ENCODE data around the gene ZC3H7B.
"Not testable (repeated sequence)": the region's sequence is repeated elsewhere in the genome, so short reads cannot be mapped to it uniquely, and the experiment has no call there.

ZC3H7B gene

DNA sequence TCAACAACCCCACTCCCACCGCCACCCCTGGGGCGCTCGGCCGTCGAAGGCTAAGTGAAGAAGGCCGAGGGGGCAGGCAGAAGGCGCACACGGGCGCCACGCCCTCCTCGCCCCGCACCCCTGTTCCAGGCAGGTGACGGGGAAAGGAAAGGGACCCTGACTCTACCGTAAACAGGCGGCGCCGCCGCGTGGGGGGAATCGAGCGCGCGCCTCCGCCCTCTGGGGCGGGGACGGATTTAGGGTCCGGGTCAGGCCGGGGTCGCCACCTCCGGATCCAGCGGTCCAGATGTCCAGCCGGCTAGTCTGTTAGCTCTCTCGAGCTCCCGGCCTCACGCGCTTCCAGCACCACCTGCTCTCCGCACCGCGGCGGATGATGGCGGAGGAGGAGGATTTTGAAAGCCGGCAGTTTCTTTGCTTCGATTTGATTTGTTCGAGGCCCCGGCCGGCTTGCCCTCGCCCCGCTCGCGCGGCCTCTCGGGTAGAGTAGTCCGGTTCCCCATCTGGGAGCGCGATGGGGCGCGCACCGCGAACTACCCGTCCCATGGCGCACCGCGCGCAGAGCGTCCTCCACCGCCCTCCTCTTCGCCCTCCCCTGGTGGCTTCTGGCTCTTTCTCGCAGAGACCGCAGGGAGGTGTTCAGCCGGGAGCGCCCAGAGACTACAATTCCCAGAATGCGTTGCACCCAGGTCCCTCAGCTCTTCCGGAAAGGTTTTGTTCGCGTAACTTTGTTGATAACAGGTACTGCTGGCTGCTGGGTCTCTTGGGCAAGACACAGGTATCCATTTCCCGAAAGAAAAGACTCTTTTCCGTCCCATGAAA, 15.3 kb upstream of the ZC3H7B start, which contains the start of gene RANGAP1:
TSS of gene RANGAP1 (minus strand) at position 368 of the 819 bp plus-strand sequence. CDS start 5,143 bp downstream, outside the sequence.
- peak; percentile 92 for DNase-seq

DNA sequence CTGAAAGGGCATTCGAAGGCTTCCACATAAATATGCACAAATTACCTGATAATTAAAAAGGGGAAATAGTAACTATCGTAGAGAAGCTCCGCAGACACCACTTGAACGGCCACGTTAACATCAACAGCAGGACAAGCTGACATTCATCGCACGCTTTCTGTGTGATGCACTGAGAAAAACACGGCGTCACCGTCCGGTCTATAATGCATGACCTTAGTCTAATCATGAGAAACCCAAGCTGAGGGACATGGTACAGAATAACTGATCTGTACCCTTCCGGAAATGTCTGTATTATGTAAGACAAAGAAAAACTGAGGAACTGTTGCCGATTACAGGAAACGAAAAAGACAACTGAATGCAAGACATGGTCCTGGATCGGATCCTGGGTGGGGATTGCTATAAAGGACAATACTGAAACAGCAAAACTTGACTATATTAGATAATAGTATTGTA, 14.7 kb upstream of the ZC3H7B start:
- DNase-seq, result no peak

- no peak for DNase-seq
These were observed 12.9 kb upstream of the ZC3H7B start for GRCh38 chr22:41288245-41288946.

GRCh38 chr22:41289671-41290070, 11.7 kb upstream of the ZC3H7B start:
- no peak for DNase-seq

- DNase-seq, result no peak
These were observed 10.8 kb upstream of the ZC3H7B start for GRCh38 chr22:41290262-41291221.

DNA sequence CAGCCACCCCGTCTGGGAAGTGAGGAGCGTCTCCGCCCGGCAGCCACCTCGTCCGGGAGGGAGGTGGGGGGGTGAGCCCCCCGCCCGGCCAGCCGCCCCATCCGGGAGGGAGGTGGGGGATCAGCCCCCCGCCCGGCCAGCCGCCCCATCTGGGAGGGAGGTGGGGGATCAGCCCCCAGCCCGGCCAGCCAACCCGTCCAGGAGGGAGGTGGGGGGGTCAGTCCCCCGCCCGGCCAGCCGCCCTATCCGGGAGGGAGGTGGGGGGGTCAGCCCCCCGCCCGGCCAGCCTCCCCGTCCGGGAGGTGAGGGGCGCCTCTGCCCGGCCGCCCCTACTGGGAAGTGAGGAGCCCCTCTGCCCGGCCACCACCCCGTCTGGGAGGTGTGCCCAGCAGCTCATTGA, 6.5 kb upstream of the ZC3H7B start:
- not testable (repeated sequence) for DNase-seq

- DNase-seq, result no peak
These were observed 4.3 kb upstream of the ZC3H7B start for GRCh38 chr22:41296826-41297667.

DNA sequence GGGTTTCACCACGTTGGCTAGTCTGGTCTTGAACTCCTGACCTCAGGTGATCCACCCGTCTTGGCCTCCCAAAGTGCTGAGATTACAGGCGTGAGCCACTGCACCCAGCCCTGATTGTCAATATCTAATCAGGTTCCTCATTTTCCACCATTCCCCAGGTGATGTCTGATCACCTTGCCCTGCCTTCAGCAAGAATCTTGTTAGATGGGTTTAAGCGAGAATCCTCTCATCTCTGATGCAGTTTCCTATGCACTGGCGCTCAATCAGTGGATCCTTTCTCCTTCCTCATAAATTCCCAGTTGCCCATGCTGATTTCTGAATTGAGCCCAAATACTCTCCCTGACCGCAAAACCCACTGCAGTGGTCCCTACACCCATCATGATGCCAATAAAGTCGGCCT, 664 bp upstream of the ZC3H7B start:
- no peak for DNase-seq

GRCh38 chr22:41302021-41302767, 869 bp downstream of the ZC3H7B start:
- DNase-seq, result no peak

GRCh38 chr22:41302811-41303210, 1.5 kb downstream of the ZC3H7B start:
- no peak for DNase-seq

DNA sequence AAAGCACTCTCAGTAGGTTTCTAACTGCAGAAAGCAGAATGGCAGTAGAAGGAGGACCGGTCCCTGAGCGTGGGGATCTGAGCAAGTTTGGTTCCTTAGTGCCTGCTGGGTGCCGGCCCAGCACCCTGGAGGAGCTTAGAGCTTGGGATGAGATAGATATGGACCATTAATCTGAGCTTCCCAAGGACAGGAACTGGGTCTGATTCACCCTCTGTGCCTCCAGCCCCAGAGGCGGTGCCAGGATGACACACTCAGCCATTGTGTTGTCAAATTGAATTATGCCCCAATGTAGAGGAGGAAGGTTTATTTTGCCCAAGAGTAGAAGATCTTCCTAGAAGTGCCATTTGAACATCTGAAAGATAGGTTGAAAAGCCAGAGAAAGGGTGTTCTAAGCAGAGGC, 4.3 kb downstream of the ZC3H7B start:
- no peak for DNase-seq

DNA sequence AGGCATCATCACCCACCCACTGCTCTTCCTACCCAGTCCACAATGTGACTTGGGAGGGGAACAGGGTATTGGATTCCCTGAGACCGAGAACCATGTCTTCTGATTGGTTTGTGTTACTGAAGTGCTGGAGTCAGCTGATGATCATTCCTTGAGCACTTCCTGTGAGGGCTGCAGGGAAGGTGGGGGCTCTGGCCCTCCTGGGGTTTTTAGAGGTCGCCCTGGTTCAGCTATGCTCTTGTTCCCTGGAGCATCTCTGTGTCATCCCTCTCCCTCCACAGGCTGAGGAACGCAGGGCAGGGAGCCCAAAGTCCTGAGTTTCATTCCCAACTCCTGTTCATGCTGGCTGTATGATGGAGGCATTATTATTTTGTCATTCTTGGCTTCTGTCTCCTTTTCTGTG, 6.7 kb downstream of the ZC3H7B start:
- DNase-seq, result no peak

DNA sequence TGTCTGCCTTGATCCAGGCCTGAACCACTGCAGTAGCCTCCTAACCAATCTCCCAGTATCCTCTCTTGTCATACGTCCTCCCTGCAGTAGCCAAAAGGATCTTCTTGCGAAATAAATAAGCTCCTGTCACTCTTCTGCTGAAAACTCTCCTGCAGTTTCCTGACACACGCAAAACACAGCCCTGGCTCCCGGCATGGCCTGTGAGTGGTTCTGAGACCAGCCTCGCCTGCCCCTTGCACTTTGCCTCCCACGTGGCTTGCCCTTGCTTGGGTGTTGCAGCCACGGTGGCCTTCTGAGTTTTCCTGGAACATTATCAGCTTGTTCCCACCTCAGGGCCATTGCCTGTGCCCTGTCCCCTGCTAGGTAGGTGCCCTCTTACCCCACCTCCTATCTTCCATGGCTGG, 7.2 kb downstream of the ZC3H7B start:
- DNase-seq, result no peak

DNA sequence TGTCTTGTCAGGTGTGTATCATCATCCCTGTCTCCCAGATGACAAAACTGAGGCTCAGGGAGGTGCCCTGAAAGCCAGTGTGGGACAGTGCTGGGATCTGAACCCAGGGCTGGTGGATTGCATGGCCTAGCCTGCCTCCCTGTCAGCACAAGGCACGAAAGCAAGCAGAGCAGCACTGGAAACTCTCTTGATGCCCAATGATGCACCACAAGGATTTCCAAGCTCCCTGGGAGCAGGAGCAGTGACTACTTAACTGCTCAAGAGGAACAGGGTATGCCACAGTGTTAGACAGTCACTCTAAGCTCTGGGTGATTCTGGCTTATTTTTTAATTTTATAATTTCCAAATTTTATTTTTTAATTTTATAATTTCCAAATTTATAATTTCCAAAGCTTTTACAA, 9.0 kb downstream of the ZC3H7B start:
- no peak for DNase-seq

DNA sequence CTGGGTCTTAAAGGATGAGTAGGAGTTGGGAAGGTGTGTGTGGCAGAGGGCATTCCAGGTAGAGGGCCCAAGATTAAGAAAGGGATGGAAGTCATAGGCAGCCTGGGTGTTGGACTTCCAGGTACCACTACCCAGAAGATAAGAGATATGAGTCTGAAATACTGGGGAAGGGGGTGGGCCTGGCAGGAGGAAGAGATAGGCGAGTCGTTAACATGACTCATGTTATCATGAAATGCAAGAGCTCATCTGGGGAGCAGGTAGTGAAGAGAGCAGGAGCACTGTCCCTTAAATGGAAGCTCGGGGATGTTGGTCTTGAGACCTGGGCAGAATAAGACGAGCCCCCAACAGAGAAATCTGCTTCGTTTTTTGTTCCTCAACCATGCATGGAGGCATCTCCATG, 10.2 kb downstream of the ZC3H7B start:
- DNase-seq, result no peak

- no peak for DNase-seq
These were observed 13.5 kb downstream of the ZC3H7B start for GRCh38 chr22:41314821-41315220.

GRCh38 chr22:41315586-41315985, 14.3 kb downstream of the ZC3H7B start:
- DNase-seq, result no peak

DNA sequence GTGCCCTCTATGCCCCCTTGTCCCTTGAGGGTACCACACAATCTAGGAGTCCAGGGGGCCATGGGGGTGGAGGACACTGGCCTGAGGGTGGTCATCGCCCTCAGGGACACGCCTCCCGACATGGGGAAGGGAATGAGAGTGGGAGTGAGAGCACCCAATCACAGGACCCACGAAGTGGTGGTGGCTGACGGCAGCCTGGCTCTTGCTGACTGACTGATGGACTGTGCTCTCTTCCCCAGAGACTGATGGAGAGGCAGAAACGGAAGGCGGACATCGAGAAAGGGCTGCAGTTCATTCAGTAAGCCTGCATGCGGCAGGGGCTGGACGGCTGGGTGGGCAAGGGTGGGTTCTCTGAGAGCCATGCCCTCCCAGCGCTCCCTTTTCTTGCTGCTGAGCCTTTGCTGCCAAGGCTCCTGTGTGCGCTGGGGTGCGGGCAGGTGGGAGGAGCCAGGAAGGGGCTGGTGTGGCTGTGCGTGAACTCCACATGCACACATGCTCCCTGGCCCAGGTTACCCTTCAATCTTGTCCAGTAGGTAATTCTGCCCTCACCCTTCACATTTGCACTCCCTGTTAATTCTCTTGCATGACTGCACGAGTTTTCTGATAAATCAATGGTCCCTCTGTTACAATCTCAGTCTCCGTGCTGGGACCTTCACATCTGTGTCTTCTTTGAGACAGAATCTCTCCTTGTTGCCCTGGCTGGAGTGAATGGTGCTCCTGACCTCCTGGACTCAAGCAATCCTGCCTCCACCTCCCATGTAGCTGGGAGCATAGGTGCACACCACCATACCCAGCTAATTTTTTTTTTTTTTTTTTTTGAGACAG, 19.3 kb downstream of the ZC3H7B start:
- no peak for DNase-seq

DNA sequence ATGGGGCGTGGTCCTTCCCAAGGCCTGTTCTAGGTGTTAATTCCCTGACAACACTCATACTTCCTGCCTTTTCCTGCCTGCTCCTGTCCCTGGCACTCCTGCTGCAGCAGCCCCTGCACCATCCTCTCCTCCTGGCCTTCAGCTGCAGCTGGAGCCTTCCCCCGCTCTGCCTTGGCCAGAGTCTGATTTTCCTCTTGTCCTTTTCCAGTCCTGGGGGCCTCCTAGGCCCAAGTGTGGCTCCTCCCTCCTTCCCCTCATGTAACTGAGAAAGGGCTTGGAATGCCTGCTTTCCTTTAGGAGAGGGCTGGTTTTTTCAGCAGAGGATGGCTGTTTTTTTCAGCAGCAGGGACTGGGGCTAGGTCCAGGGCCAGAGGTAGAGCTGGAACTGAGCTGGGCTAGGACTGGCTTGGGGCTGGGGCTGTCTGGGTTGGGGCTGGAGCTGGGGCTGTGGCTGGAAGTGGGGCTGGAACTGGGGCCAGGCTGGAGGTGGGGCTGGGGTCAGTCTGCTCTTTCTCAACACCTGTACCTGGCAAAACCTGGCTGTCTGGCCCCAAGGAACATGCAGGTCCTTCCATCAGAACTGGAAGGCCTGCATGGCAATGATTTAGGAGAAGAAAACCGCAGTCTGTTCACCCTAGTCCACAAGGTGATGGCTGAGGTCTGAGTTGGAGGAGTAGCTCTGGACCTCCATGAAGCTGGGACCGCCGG, 23.6 kb downstream of the ZC3H7B start:
- no peak for DNase-seq

- no peak for DNase-seq
These were observed 25.8 kb downstream of the ZC3H7B start for GRCh38 chr22:41327124-41327523.
